ENCODE measurements around the gene MIA2.

MIA2 gene

GRCh38 chr14:39376667-39377403 is 143.1 kb downstream of the MIA2 start:
- DNase-seq (ENCODE audit: low read depth in 2 of 3, low spot score in 2 of 3) = no peak

GRCh38 chr14:39381366-39381765 is 147.7 kb downstream of the MIA2 start:
- DNase-seq (ENCODE audit: low read depth in 2 of 3, low spot score in 2 of 3) = no peak

- DNase-seq (ENCODE audit: low read depth in 2 of 3, low spot score in 2 of 3) = no peak
Measured at GRCh38 chr14:39382463-39382862, 148.7 kb downstream of the MIA2 start.

- no peak for DNase-seq (ENCODE audit: low read depth in 2 of 3, low spot score in 2 of 3)
Measured at GRCh38 chr14:39383026-39383660, 149.4 kb downstream of the MIA2 start.

- no peak for DNase-seq (ENCODE audit: low read depth in 2 of 3, low spot score in 2 of 3)
Measured at GRCh38 chr14:39383741-39384140, 150.0 kb downstream of the MIA2 start.

- no peak for DNase-seq (ENCODE audit: low read depth in 2 of 3, low spot score in 2 of 3)
Measured at GRCh38 chr14:39384177-39384576, 150.5 kb downstream of the MIA2 start.

GRCh38 chr14:39393289-39393688 is 159.6 kb downstream of the MIA2 start:
- DNase-seq (ENCODE audit: low read depth in 2 of 3, low spot score in 2 of 3) = no peak

- DNase-seq (ENCODE audit: low read depth in 2 of 3, low spot score in 2 of 3) = no peak
Measured at GRCh38 chr14:39395555-39396254, 162.0 kb downstream of the MIA2 start.

GRCh38 chr14:39396448-39396847 is 162.7 kb downstream of the MIA2 start:
- no peak for DNase-seq (ENCODE audit: low read depth in 2 of 3, low spot score in 2 of 3)

GRCh38 chr14:39398382-39398781 is 164.7 kb downstream of the MIA2 start:
- DNase-seq (ENCODE audit: low read depth in 2 of 3, low spot score in 2 of 3) = no peak

- DNase-seq (ENCODE audit: low read depth in 2 of 3, low spot score in 2 of 3) = no peak
Measured at GRCh38 chr14:39406560-39406959, 172.8 kb downstream of the MIA2 start.

- no peak for DNase-seq (ENCODE audit: low read depth in 2 of 3, low spot score in 2 of 3)
Measured at GRCh38 chr14:39416072-39416471, 182.4 kb downstream of the MIA2 start.

- DNase-seq (ENCODE audit: low read depth in 2 of 3, low spot score in 2 of 3) = no peak
Measured at GRCh38 chr14:39417014-39417413, 183.3 kb downstream of the MIA2 start.

- DNase-seq (ENCODE audit: low read depth in 2 of 3, low spot score in 2 of 3) = no peak
Measured at GRCh38 chr14:39419272-39419671, 185.6 kb downstream of the MIA2 start.

- DNase-seq (ENCODE audit: low read depth in 2 of 3, low spot score in 2 of 3) = no peak
Measured at GRCh38 chr14:39422243-39422642, 188.5 kb downstream of the MIA2 start.

- DNase-seq (ENCODE audit: low read depth in 2 of 3, low spot score in 2 of 3) = no peak
Measured at GRCh38 chr14:39423793-39424192, 190.1 kb downstream of the MIA2 start.

- DNase-seq (ENCODE audit: low read depth in 2 of 3, low spot score in 2 of 3) = no peak
Measured at GRCh38 chr14:39425947-39426346, 192.2 kb downstream of the MIA2 start.

- no peak for DNase-seq (ENCODE audit: low read depth in 2 of 3, low spot score in 2 of 3)
Measured at GRCh38 chr14:39426605-39427004, 192.9 kb downstream of the MIA2 start.

- DNase-seq (ENCODE audit: low read depth in 2 of 3, low spot score in 2 of 3) = no peak
Measured at GRCh38 chr14:39428118-39428517, 194.4 kb downstream of the MIA2 start.

- no peak for DNase-seq (ENCODE audit: low read depth in 2 of 3, low spot score in 2 of 3)
Measured at GRCh38 chr14:39430762-39431415, 197.2 kb downstream of the MIA2 start.

GRCh38 chr14:39431416-39432178 is 197.9 kb downstream of the MIA2 start:
- DNase-seq (ENCODE audit: low read depth in 2 of 3, low spot score in 2 of 3) = peak in 2 of 3 experiments; percentile 8 to 21

Data from activated CD8-positive, alpha-beta memory T cell treated with anti-CD3 and anti-CD28 coated beads for 48 hours (primary cell).